AG04449 (cell line): ENCODE measurements around the gene FRMD3.

Source experiments
- CTCF ChIA-PET: fragments of 350-600 bp; formaldehyde crosslinking; extraction: SDS; loops from one replicate; lab custom pipeline; 2021; ENCODE audit warnings: antibody characterized with exemption; lab: Yijun Ruan, JAX
- POLR2A ChIA-PET: fragments of 400-600, 350-600 bp; formaldehyde crosslinking; extraction: SDS; loops from one replicate; lab custom pipeline; 2020; ENCODE audit warnings: antibody characterized with exemption, inconsistent platforms; lab: Yijun Ruan, JAX
- DNase-seq: peaks from one replicate; pipeline ENCODE4 v3.0.0-alpha.2; 2010; ENCODE audit warnings: low read depth, low spot score
- H3K4me3 ChIP-seq: 2 replicates; pipeline ENCODE4 v1.5.1; 2011; ENCODE audit warnings: low read depth, mild to moderate bottlenecking, control low read depth, low read length
- TF ChIP-seq, protein P1 (sequence below): IDR thresholded peaks from one replicate; pipeline ENCODE4 v1.5.1; 2011; ENCODE audit warnings: mild to moderate bottlenecking, moderate library complexity, low read length, control low read depth, inconsistent platforms; ENCODE audit not compliant: insufficient read depth; ENCODE audit errors: missing control alignments

FRMD3 gene

DNA sequence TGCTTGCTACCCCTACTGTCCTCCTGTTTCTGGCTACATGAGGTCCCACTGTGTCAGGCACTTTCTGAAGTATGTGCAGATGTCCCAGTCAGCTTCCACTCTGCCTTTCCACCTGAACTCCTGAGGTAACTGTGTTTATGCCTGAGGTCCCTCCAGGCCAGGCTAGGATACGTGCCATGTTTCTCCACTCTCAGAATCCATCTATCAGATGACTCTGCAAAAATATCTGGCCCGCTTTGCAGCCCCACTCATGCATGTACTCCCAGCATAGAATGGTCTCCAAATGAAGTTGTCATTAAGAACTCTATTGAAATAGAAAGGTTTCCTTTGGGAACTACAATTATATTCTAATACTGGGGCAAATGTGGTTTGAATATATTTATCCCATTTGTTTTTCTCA is 243.4 kb downstream of the FRMD3 start:
- ChIA-PET CTCF (interaction anchor here (1.0 kb wide), 1 partner anchor 38 kb away, joined by 3 read pairs; no protein-coding TSS in a partner anchor), POLR2A (no interaction called here)
- no peak overlapping the region for H3K4me3 ChIP-seq
- TF ChIP-seq, protein P1, sequence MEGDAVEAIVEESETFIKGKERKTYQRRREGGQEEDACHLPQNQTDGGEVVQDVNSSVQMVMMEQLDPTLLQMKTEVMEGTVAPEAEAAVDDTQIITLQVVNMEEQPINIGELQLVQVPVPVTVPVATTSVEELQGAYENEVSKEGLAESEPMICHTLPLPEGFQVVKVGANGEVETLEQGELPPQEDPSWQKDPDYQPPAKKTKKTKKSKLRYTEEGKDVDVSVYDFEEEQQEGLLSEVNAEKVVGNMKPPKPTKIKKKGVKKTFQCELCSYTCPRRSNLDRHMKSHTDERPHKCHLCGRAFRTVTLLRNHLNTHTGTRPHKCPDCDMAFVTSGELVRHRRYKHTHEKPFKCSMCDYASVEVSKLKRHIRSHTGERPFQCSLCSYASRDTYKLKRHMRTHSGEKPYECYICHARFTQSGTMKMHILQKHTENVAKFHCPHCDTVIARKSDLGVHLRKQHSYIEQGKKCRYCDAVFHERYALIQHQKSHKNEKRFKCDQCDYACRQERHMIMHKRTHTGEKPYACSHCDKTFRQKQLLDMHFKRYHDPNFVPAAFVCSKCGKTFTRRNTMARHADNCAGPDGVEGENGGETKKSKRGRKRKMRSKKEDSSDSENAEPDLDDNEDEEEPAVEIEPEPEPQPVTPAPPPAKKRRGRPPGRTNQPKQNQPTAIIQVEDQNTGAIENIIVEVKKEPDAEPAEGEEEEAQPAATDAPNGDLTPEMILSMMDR, result no peak
- no peak for DNase-seq

DNA sequence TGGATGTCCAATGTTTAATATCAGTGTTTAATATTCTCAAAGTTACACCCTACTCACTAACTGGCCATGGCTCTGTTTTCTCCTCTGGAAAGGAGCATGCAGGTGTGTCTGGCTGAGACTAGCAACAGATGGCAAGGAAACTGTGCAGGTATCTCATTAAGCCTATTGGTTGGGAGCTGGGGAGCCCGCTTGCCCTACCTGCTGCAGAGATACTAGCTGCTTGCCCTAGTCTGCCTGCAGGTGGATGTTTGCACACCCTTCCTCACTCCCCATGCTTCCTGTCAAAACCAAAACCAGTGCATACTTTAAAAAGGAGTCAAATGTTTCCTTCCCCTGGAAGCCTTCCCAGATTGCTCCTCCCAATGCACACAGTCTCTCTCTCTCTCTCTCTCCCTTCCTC is 247.0 kb downstream of the FRMD3 start:
- POLR2A ChIA-PET, result no interaction called here
- no peak for DNase-seq
- TF ChIP-seq, protein P1, result no peak
- no peak overlapping the region for H3K4me3 ChIP-seq
- CTCF ChIA-PET, result no interaction called here

DNA sequence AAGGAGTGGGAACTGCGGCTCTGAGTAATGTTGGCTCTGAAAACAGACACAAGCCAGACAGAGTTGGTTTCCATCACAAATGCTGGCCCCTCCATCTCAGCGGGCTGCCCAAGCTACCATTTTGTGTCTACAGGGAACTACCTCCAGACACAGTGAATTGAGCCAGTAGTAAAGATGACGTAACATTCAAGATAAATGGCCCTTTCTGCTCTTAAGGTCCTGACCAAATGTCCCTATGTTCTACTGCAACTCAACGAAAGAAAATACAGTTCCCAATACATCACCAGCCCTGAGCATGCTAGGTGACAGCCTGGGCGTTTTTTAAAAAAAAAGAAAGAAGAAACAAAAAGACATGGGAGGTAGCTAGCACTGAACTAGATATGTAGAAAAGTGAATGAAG is 247.5 kb downstream of the FRMD3 start:
- DNase-seq, result no peak
- ChIA-PET CTCF (no interaction called here), POLR2A (no interaction called here)
- TF ChIP-seq, protein P1, result no peak
- no peak overlapping the region for H3K4me3 ChIP-seq

DNA sequence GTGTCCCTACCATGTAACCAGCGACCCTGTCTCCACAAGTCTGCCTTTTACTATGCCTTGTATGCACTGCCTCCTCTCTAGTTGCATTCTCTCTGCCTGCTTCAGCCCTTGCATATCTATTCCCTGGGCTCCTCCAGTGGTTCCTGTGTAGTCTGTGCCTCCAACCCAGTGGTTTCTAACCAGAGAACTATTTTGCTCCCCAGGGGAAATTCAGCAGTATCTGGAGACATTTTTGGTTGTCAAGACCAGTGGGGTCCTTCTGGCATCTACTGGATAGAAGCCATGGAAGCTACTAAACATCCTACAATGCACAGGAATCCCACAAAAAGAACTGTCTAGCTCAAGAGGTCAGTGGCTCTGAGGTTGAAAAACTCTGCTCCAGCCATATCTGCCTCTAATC is 251.2 kb downstream of the FRMD3 start:
- ChIA-PET CTCF (interaction anchor here (0.7 kb wide), 1 partner anchor 11 kb away, joined by 3 read pairs; no protein-coding TSS in a partner anchor), POLR2A (no interaction called here)
- TF ChIP-seq, protein P1, result no peak
- no peak for DNase-seq
- H3K4me3 ChIP-seq, result no peak overlapping the region

DNA sequence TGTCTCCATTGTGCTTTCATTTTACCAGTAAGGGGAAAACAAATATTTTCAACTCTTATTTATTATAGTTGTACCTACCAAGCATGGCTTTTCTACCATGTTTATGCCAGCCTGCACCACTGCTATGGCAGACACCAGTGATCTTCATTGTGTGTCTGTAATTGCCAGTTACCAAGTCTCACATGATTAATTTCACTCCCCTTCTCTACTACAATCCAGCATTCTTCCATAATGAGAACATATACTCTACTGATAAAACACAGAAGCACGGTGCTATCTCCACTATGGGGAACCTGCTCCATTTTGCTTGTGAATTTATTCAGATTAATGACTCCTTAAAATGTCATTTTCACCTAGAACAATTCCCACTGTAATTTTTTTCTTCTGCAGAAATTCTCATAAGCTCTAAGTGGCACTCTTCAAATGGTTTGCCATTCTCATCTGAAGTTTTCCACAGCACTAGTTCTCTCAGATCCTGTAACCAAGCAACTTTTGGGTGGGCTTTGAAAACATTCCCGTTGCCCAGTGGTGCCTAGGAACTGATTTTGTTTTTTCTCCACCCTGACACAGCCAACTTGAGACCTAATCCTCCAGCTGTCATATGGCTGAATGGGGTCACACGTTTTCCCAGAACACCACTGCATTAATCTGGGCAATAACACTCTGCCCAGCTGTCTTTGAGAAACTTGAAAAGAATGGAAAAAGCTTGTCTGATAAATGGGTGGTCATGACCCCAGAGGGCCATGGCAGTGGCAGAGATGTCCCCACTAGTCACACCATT is 252.6 kb downstream of the FRMD3 start:
- CTCF ChIA-PET, result interaction anchor here (0.7 kb wide), 1 partner anchor 41 kb away, joined by 3 read pairs; no protein-coding TSS in a partner anchor
- POLR2A ChIA-PET, result interaction anchor here (0.6 kb wide), 1 partner anchor 16 kb away, joined by 3 read pairs; no protein-coding TSS in a partner anchor
- no peak overlapping the region for H3K4me3 ChIP-seq
- TF ChIP-seq, protein P1, result no peak
- no peak for DNase-seq

DNA sequence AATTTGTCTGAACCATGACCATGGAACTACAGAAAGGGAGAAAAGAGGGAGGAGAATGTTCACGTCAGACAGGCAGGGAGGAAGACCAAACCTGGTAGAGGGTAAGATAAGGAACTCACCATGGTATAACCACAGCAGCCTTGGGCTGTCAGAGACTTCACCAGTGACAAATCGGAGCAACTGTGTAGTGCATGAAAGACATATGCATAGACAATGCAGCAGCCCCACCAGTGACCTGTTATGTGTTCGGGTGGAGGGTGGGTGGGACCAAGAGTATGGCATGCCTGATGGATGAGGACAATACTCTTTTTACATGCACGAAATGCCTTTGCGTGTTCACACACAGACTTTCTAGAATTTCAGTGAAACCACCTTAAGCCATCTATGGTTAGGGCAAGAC is 253.5 kb downstream of the FRMD3 start:
- DNase-seq, result no peak
- TF ChIP-seq, protein P1, result no peak
- ChIA-PET POLR2A (no interaction called here), CTCF (no interaction called here)
- H3K4me3 ChIP-seq, result no peak overlapping the region
